Hepatocyte (in vitro differentiated cells): Measurements from ENCODE around the gene OPN3.

ENCODE experiments used
- EZH2 ChIP-seq: fragments of 200-600 bp; sonication (generic); IDR thresholded peaks from 2 replicates; pipeline ENCODE4 v1.6.1; 2016; ENCODE audit warnings: antibody characterized with exemption, mild to moderate bottlenecking, borderline replicate concordance
- TF ChIP-seq, protein P1 (sequence below): fragments of 200-600 bp; sonication (generic); IDR thresholded peaks from 2 replicates; pipeline ENCODE4 v1.5.1; 2016; ENCODE audit warnings: antibody characterized with exemption, mild to moderate bottlenecking; ENCODE audit not compliant: poor library complexity

DNA sequence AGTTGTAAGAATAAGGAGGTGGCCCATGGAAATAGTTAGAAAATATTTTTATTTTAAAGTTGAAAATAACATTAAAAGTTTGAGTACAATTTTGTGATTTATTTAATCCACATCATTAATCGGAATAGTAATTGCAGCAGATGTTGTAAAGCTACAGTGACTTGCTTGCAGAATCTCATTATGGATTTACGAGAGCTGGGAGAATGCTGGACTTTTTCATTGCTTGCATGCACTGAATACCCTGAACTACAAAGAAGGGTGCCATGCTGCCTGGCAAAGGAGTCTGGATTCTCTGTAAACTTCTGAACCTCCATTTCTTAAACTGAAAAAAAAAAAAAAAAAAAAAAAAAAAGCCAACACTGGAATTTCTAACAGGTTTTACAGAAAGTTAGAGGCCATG lies 38.4 kb upstream of the OPN3 start:
- TF ChIP-seq EZH2, result no peak
- TF ChIP-seq, protein P1, sequence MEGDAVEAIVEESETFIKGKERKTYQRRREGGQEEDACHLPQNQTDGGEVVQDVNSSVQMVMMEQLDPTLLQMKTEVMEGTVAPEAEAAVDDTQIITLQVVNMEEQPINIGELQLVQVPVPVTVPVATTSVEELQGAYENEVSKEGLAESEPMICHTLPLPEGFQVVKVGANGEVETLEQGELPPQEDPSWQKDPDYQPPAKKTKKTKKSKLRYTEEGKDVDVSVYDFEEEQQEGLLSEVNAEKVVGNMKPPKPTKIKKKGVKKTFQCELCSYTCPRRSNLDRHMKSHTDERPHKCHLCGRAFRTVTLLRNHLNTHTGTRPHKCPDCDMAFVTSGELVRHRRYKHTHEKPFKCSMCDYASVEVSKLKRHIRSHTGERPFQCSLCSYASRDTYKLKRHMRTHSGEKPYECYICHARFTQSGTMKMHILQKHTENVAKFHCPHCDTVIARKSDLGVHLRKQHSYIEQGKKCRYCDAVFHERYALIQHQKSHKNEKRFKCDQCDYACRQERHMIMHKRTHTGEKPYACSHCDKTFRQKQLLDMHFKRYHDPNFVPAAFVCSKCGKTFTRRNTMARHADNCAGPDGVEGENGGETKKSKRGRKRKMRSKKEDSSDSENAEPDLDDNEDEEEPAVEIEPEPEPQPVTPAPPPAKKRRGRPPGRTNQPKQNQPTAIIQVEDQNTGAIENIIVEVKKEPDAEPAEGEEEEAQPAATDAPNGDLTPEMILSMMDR, result no peak
